Thyroid gland (tissue), 4 donors: ENCODE measurements around the gene KIAA1671.

Source experiments
- CTCF ChIP-seq, 6 experiments: fragments of 200-600 bp in 3 of 6; fragments of 450-650 bp in 3 of 6; sonication (generic) in 3 of 6; IDR thresholded peaks; one replicate each; pipeline ENCODE4 v1.5.1; 2016 to 2019; ENCODE audit warnings: antibody characterized with exemption in 6 of 6, mild to moderate bottlenecking in 2 of 6, inconsistent platforms in 1 of 6, moderate library complexity in 1 of 6
- POLR2A ChIP-seq, 2 donors: fragments of 450-650 bp; IDR thresholded peaks; one replicate each; pipeline ENCODE4 v1.6.1; 2017; ENCODE audit warnings: antibody characterized with exemption in 2 of 2, mild to moderate bottlenecking in 2 of 2, moderate library complexity in 1 of 2

- TF ChIP-seq CTCF (IDR thresholded peaks at IDR 0.05) (no peak), POLR2A (IDR thresholded peaks at IDR 0.05) (no peak)
These were observed 193.8 kb downstream of the KIAA1671 start for GRCh38 chr22:25146307-25146706.
